HCT116 (cell line): ENCODE data around the gene RECQL5. TPM values are rescaled to one million over a fixed set of nuclear protein-coding genes. Genes with fewer than 3 reads are reported as not detected.

Experiments used
- ATAC-seq: fragments of 200-7000 bp; cut with Tn5 transposase; 2 replicates; pipeline ENCODE4 v1.9.1; 2020; ENCODE audit warnings: mild to moderate bottlenecking, moderate library complexity
- BruUV-seq: library from RNA; stranded (reverse); fragments of 400-500 nt; replicated peaks from 2 replicates; lab custom pipeline; 2021; lab: Mats Ljungman, UMichigan
- CTCF ChIA-PET: fragments of 300-600 bp; sonication (Branson Sonifier 250); formaldehyde crosslinking; loops from one replicate; lab custom pipeline; 2021; ENCODE audit warnings: antibody characterized with exemption; lab: Charles Lee
- POLR2A ChIA-PET: fragments of 300-600, 350-600 bp; sonication (Branson Sonifier 250); formaldehyde crosslinking; loops from one replicate; lab custom pipeline; 2021; ENCODE audit warnings: antibody characterized with exemption; lab: Charles Lee
- RAD21 ChIA-PET, 2 experiments: fragments of 300-600 bp; sonication (Branson Sonifier 250); formaldehyde crosslinking; loops; one replicate each; lab custom pipeline; 2023; ENCODE audit warnings: low total read pairs in 2 of 2; ENCODE audit not compliant: uncharacterized antibody in 2 of 2, unreplicated experiment in 2 of 2, low non-redundant PET in 1 of 2; lab: Charles Lee
- DNase-seq: peaks from one replicate; pipeline ENCODE4 v3.0.0-alpha.2; 2010; ENCODE audit warnings: low read depth, low spot score
- H2AFZ ChIP-seq: fragments of 200-600 bp; shearing (Covaris generic), sonication (generic); 2 replicates; pipeline ENCODE4 v1.6.1; 2017; ENCODE audit warnings: low read depth, mixed run types, mixed read lengths, antibody characterized with exemption, low read length; ENCODE audit not compliant: poor library complexity, severe bottlenecking
- H3K27ac ChIP-seq: 2 replicates; pipeline ENCODE4 v1.5.1; 2012; ENCODE audit warnings: low read depth, low read length
- H3K27me3 ChIP-seq: fragments of 200-600 bp; sonication (generic); 2 replicates; pipeline ENCODE4 v1.6.1; 2016; ENCODE audit warnings: mixed run types, low read length, mixed read lengths; ENCODE audit not compliant: insufficient read depth
- H3K36me3 ChIP-seq, 2 experiments: fragments of 200-500 bp in 1 of 2; fragments of 200-600 bp in 1 of 2; sonication (Bioruptor generic) in 1 of 2; sonication (generic) in 1 of 2; 2 replicates each; pipeline versions ENCODE4 v1.5.1 to v1.6.1; 2014 to 2016; ENCODE audit warnings: low read length in 2 of 2, inconsistent platforms in 1 of 2, mixed read lengths in 1 of 2, mixed run types in 1 of 2; ENCODE audit not compliant: insufficient read depth in 2 of 2, control insufficient read depth in 1 of 2
- H3K4me1 ChIP-seq, 2 experiments: fragments of 200-600 bp in 1 of 2; sonication (generic) in 1 of 2; 2 replicates each; pipeline versions ENCODE4 v1.5.1 to v1.6.1; 2012 to 2017; ENCODE audit warnings: low read length in 2 of 2, inconsistent platforms in 1 of 2, mild to moderate bottlenecking in 1 of 2, mixed read lengths in 1 of 2, mixed run types in 1 of 2, moderate library complexity in 1 of 2; ENCODE audit not compliant: insufficient read depth in 2 of 2, control insufficient read depth in 1 of 2
- H3K4me2 ChIP-seq: fragments of 200-600 bp; sonication (generic); 2 replicates; pipeline ENCODE4 v1.6.1; 2017; ENCODE audit warnings: mixed run types, low read length, mixed read lengths
- H3K4me3 ChIP-seq, 2 experiments: fragments of 200-600 bp in 1 of 2; sonication (generic) in 1 of 2; replicated peaks in 1 of 2; 2 replicates each; pipeline ENCODE4 v1.5.1; 2011 to 2016; ENCODE audit warnings: low read length in 2 of 2, control low read depth in 1 of 2, low read depth in 1 of 2, mild to moderate bottlenecking in 1 of 2, mixed read lengths in 1 of 2, mixed run types in 1 of 2
- H3K79me2 ChIP-seq: fragments of 200-600 bp; sonication (generic); 2 replicates; pipeline ENCODE4 v1.6.1; 2017; ENCODE audit warnings: mild to moderate bottlenecking, mixed run types, low read length, moderate library complexity, mixed read lengths; ENCODE audit not compliant: insufficient read depth
- H3K9ac ChIP-seq: fragments of 200-600 bp; sonication (generic); 2 replicates; pipeline ENCODE4 v1.6.1; 2016; ENCODE audit warnings: low read length, mixed read lengths
- H3K9me2 ChIP-seq: fragments of 200-600 bp; sonication (generic), shearing (Covaris generic); 2 replicates; pipeline ENCODE4 v1.6.1; 2017; ENCODE audit warnings: mixed run types, mild to moderate bottlenecking, moderate library complexity; ENCODE audit not compliant: insufficient read depth
- H3K9me3 ChIP-seq, 2 experiments: fragments of 200-500 bp in 1 of 2; fragments of 200-600 bp in 1 of 2; sonication (Bioruptor generic) in 1 of 2; sonication (generic) in 1 of 2; 2 replicates each; pipeline ENCODE4 v1.6.1; 2014 to 2017; ENCODE audit warnings: low read length in 2 of 2, mixed read lengths in 2 of 2, inconsistent platforms in 1 of 2, low read depth in 1 of 2, mild to moderate bottlenecking in 1 of 2, mixed run types in 1 of 2, moderate library complexity in 1 of 2; ENCODE audit not compliant: control insufficient read depth in 1 of 2, insufficient read depth in 1 of 2
- H4K20me1 ChIP-seq: fragments of 200-600 bp; sonication (generic), shearing (Covaris generic); 2 replicates; pipeline ENCODE4 v1.6.1; 2017; ENCODE audit warnings: mixed run types, mild to moderate bottlenecking, moderate library complexity; ENCODE audit not compliant: insufficient read depth
- ATF3 ChIP-seq: IDR thresholded peaks from 2 replicates; pipeline ENCODE4 v1.6.1; 2012
- CBX3 ChIP-seq: IDR thresholded peaks from 2 replicates; pipeline ENCODE4 v1.6.1; 2012; ENCODE audit warnings: low read depth
- EGR1 ChIP-seq: IDR thresholded peaks from 2 replicates; pipeline ENCODE4 v1.6.1; 2012; ENCODE audit warnings: low read depth
- EZH2phosphoT487 ChIP-seq: fragments of 200-600 bp; IDR thresholded peaks from 2 replicates; pipeline ENCODE4 v1.6.1; 2018; ENCODE audit warnings: antibody characterized with exemption, borderline replicate concordance
- JUND ChIP-seq: IDR thresholded peaks from 2 replicates; pipeline ENCODE4 v1.6.1; 2012
- POLR2AphosphoS5 ChIP-seq: IDR thresholded peaks from 2 replicates; pipeline ENCODE4 v1.6.1; 2011; ENCODE audit warnings: mild to moderate bottlenecking, low read depth, low read length, moderate library complexity
- SIN3A ChIP-seq: IDR thresholded peaks from 2 replicates; pipeline ENCODE4 v1.6.1; 2012; ENCODE audit warnings: low read depth
- SP1 ChIP-seq: IDR thresholded peaks from 2 replicates; pipeline ENCODE4 v1.6.1; 2012; ENCODE audit warnings: low read depth
- TCF7L2 ChIP-seq: IDR thresholded peaks from 2 replicates; pipeline ENCODE4 v1.7.0; 2011; ENCODE audit warnings: borderline replicate concordance, inconsistent platforms; ENCODE audit not compliant: insufficient read depth, insufficient read length; ENCODE audit errors: extremely low read depth
- ZBTB33 ChIP-seq: IDR thresholded peaks from 2 replicates; pipeline ENCODE4 v1.6.1; 2011; ENCODE audit warnings: mild to moderate bottlenecking, low read length, moderate library complexity; ENCODE audit not compliant: insufficient replicate concordance; ENCODE audit errors: extremely low read depth
- ZFX ChIP-seq: fragments of 450-650 bp; IDR thresholded peaks from 2 replicates; pipeline ENCODE4 v1.6.1; 2017
- ZNF274 ChIP-seq: fragments of 200-500 bp; sonication (Bioruptor generic); IDR thresholded peaks from 2 replicates; pipeline ENCODE4 v1.6.1; 2014; ENCODE audit warnings: mild to moderate bottlenecking, low read depth, low read length, inconsistent platforms
- intact Hi-C: fragments of 100-400 bp; cut with micrococcal nuclease; formaldehyde crosslinking; loops from 2 replicates; pipeline ENCODE4 v1.10.0; 2022
- total RNA-seq: library from RNA; stranded (reverse); gene quantifications from one replicate; pipeline ENCODE4 v1.2.1, GENCODE V29; 2021; ENCODE audit not compliant: unreplicated experiment
- TF ChIP-seq, protein P1 (sequence below): IDR thresholded peaks from 2 replicates; pipeline ENCODE4 v1.6.1; 2012; ENCODE audit warnings: low read depth
- TF ChIP-seq, protein P2 (sequence below): IDR thresholded peaks from 2 replicates; pipeline ENCODE4 v1.6.1; 2012

RECQL5 gene
- total RNA-seq, 1 experiment from 2014 or later, result 83.3 TPM

DNA sequence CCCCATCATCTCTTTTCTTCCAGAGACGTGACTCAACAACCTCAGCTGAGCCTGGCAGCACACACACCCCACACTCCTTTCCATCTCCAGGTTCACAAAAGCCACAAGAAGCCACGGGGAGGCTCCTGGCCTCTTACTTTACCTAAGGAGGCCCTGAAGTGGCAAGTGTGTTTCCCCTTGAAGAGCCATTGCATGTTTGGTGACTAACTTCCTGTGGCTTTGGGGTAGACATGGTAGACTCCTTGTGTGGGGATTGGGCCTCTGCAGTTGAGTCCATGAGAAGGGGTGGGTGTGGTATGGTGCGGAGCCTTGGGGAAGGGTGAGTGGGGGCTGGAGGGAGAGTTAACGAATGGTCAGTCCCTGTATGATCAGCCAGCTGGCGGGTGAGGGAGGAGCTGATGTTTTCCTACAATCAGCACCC lies 24.4 kb upstream of the RECQL5 start:
- Histone ChIP-seq H3K4me1 (peaks cover 70 to 99% of the 10 kb centered on the region in 2 experiments), H3K9me2 (no peaks in the 10 kb centered on the region), H3K4me2 (peak overlapping the region; percentile 22; the same call in 1 of the 2 replicates), H4K20me1 (no peaks in the 10 kb centered on the region), H3K36me3 (peaks cover 0 to 21% of the 10 kb centered on the region in 2 experiments; a peak in 1 of 4 replicates), H3K9me3 (no peaks in the 10 kb centered on the region), H3K9ac (no peak overlapping the region), H3K27me3 (no peaks in the 10 kb centered on the region), H3K79me2 (peaks cover 88% of the 10 kb centered on the region), H3K4me3 (no peak overlapping the region), H2AFZ (no peak overlapping the region), H3K27ac (no peak overlapping the region)
- no TSS peak for BruUV-seq
- ChIA-PET POLR2A (interaction anchor here (1.1 to 3.3 kb wide), 3 partner anchors 16 to 89 kb away, joined by 3 to 17 read pairs (median 12); partner anchors contain the start of gene ITGB4), CTCF (interaction anchor here (1.2 to 2.4 kb wide), 2 partner anchors 29 to 57 kb away, joined by 4 to 7 read pairs; partner anchors contain the start of gene ITGB4), RAD21 (no interaction called here)
- DNase-seq (no peak), ATAC-seq (no peak)
- intact Hi-C loops, result no loop called here
- TF ChIP-seq ZFX, result no peak
- TF ChIP-seq TCF7L2, result no peak
- TF ChIP-seq EGR1, result no peak
- no peak for TF ChIP-seq ATF3
- TF ChIP-seq SP1, result no peak
- TF ChIP-seq POLR2AphosphoS5, result no peak
- TF ChIP-seq, protein P1, sequence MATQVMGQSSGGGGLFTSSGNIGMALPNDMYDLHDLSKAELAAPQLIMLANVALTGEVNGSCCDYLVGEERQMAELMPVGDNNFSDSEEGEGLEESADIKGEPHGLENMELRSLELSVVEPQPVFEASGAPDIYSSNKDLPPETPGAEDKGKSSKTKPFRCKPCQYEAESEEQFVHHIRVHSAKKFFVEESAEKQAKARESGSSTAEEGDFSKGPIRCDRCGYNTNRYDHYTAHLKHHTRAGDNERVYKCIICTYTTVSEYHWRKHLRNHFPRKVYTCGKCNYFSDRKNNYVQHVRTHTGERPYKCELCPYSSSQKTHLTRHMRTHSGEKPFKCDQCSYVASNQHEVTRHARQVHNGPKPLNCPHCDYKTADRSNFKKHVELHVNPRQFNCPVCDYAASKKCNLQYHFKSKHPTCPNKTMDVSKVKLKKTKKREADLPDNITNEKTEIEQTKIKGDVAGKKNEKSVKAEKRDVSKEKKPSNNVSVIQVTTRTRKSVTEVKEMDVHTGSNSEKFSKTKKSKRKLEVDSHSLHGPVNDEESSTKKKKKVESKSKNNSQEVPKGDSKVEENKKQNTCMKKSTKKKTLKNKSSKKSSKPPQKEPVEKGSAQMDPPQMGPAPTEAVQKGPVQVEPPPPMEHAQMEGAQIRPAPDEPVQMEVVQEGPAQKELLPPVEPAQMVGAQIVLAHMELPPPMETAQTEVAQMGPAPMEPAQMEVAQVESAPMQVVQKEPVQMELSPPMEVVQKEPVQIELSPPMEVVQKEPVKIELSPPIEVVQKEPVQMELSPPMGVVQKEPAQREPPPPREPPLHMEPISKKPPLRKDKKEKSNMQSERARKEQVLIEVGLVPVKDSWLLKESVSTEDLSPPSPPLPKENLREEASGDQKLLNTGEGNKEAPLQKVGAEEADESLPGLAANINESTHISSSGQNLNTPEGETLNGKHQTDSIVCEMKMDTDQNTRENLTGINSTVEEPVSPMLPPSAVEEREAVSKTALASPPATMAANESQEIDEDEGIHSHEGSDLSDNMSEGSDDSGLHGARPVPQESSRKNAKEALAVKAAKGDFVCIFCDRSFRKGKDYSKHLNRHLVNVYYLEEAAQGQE, result no peak
- TF ChIP-seq CBX3, result no peak
- no peak for TF ChIP-seq ZBTB33
- no peak for TF ChIP-seq JUND
- no peak for TF ChIP-seq SIN3A
- TF ChIP-seq ZNF274, result no peak
- TF ChIP-seq, protein P2, sequence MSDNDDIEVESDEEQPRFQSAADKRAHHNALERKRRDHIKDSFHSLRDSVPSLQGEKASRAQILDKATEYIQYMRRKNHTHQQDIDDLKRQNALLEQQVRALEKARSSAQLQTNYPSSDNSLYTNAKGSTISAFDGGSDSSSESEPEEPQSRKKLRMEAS, result no peak
- TF ChIP-seq EZH2phosphoT487, result no peak
